HepG2 (cell line): ENCODE data around the gene GSK3A. TPM values are rescaled to one million over a fixed set of nuclear protein-coding genes. Genes with fewer than 3 reads are reported as not detected.
A peak's percentile ranks its signal among the peaks of the same experiment; 100 is the strongest.

ENCODE experiments used
- ATAC-seq: fragments of 200-7000 bp; cut with Tn5 transposase; 3 replicates; pipeline ENCODE4 v1.9.1; 2020; ENCODE audit warnings: mild to moderate bottlenecking, moderate library complexity
- BruUV-seq: library from RNA; stranded (reverse); fragments of 400-500 nt; replicated peaks from 2 replicates; lab custom pipeline; 2021; lab: Mats Ljungman, UMichigan
- CTCF ChIA-PET: fragments of 300-600 bp; formaldehyde crosslinking; extraction: SDS; loops from one replicate; lab custom pipeline; 2021; ENCODE audit warnings: low total read pairs, inconsistent platforms, low intra/inter-chr PET ratio; lab: Yijun Ruan, JAX
- POLR2A ChIA-PET: fragments of 350-600 bp; sonication (Branson Sonifier 250); formaldehyde crosslinking; loops from one replicate; lab custom pipeline; 2020; ENCODE audit warnings: antibody characterized with exemption, inconsistent platforms; lab: Yijun Ruan, JAX
- DNase-seq: peaks from one replicate; pipeline ENCODE4 v3.0.0-alpha.2; 2015; ENCODE audit warnings: low spot score
- FAIRE-seq: peaks from 3 replicates; lab custom pipeline; 2011; peaks lifted over from hg19 to GRCh38; lab: Jason Lieb, UNC
- H2AFZ ChIP-seq: one replicate; pipeline ENCODE4 v1.6.1; 2011; ENCODE audit warnings: low read length, inconsistent platforms
- H3K27ac ChIP-seq: fragments of 300-600 bp; 3 replicates; pipeline ENCODE4 v1.8.0; 2011; ENCODE audit warnings: mixed run types, mild to moderate bottlenecking, mixed read lengths, low read length, inconsistent platforms; ENCODE audit not compliant: insufficient read depth; ENCODE audit errors: extremely low read length
- H3K27me3 ChIP-seq, 2 experiments: fragments of 200-600 bp in 1 of 2; 2 replicates in 1 of 2; 3 replicates in 1 of 2; pipeline versions ENCODE4 v1.6.0 to v1.8.0; 2011; ENCODE audit warnings: low read length in 2 of 2, mild to moderate bottlenecking in 2 of 2, moderate library complexity in 2 of 2, inconsistent platforms in 1 of 2; ENCODE audit not compliant: insufficient read depth in 2 of 2, control insufficient read depth in 1 of 2
- H3K36me3 ChIP-seq, 2 experiments: fragments of 200-600 bp in 1 of 2; replicated peaks in 1 of 2; 2 replicates in 1 of 2; 3 replicates in 1 of 2; pipeline versions ENCODE4 v1.5.1 to v1.8.0; 2011; ENCODE audit warnings: low read length in 2 of 2, inconsistent platforms in 1 of 2; ENCODE audit not compliant: insufficient read depth in 2 of 2, control insufficient read depth in 1 of 2
- H3K4me1 ChIP-seq: 2 replicates; pipeline ENCODE4 v1.5.1; 2012; ENCODE audit warnings: low read length, inconsistent platforms; ENCODE audit not compliant: insufficient read depth
- H3K4me2 ChIP-seq: 2 replicates; pipeline ENCODE4 v1.6.0; 2011; ENCODE audit warnings: low read depth, low read length, inconsistent platforms
- H3K4me3 ChIP-seq, 3 experiments: fragments of 200-600 bp in 1 of 3; sonication (generic), shearing (Covaris generic) in 1 of 3; replicated peaks in 1 of 3; 2 replicates each; pipeline ENCODE4 v1.5.1; 2011 to 2016; ENCODE audit warnings: low read length in 3 of 3, inconsistent platforms in 2 of 3, low read depth in 2 of 3, mild to moderate bottlenecking in 2 of 3, control low read depth in 1 of 3, mixed read lengths in 1 of 3; ENCODE audit not compliant: insufficient read depth in 1 of 3
- H3K79me2 ChIP-seq: one replicate; pipeline ENCODE4 v1.6.1; 2011; ENCODE audit warnings: low read length, inconsistent platforms; ENCODE audit not compliant: insufficient read depth
- H3K9ac ChIP-seq: 2 replicates; pipeline ENCODE4 v1.6.0; 2011; ENCODE audit warnings: mild to moderate bottlenecking, low read depth, low read length, inconsistent platforms; ENCODE audit not compliant: insufficient read depth
- H3K9me3 ChIP-seq: 2 replicates; pipeline ENCODE4 v1.5.1; 2012; ENCODE audit warnings: mild to moderate bottlenecking, low read length
- H4K20me1 ChIP-seq: 2 replicates; pipeline ENCODE4 v1.6.0; 2011; ENCODE audit warnings: inconsistent platforms, mild to moderate bottlenecking, low read length, moderate library complexity; ENCODE audit not compliant: insufficient read depth
- AHDC1 ChIP-seq: sonication (generic); formaldehyde crosslinking; IDR thresholded peaks from 2 replicates; pipeline ENCODE4 v1.5.1; 2020; ENCODE audit warnings: mild to moderate bottlenecking, missing genetic modification reagents, borderline replicate concordance
- ATF1 ChIP-seq: IDR thresholded peaks from 2 replicates; pipeline ENCODE4 v1.6.1; 2016; ENCODE audit warnings: mild to moderate bottlenecking, control low read depth
- SPEN ChIP-seq: sonication (generic); formaldehyde crosslinking; IDR thresholded peaks from 2 replicates; pipeline ENCODE4 v1.5.1; 2020; ENCODE audit warnings: low read depth, mild to moderate bottlenecking, missing genetic modification reagents
- SRSF4 ChIP-seq: fragments of 200-400 bp; formaldehyde crosslinking; IDR thresholded peaks from one replicate; pipeline ENCODE4 v1.6.1; 2018; ENCODE audit warnings: mild to moderate bottlenecking, low read depth, low read length, moderate library complexity; ENCODE audit not compliant: poor library complexity, severe bottlenecking
- TGIF2 ChIP-seq: IDR thresholded peaks from 2 replicates; pipeline ENCODE4 v1.6.1; 2016; ENCODE audit warnings: control low read depth, missing compliant biosample characterization
- ZBTB21 ChIP-seq: sonication (generic); formaldehyde crosslinking; IDR thresholded peaks from 2 replicates; pipeline ENCODE4 v1.4.0; 2020; ENCODE audit warnings: missing genetic modification reagents
- ZNF430 ChIP-seq: sonication (generic); formaldehyde crosslinking; IDR thresholded peaks from 2 replicates; pipeline ENCODE4 v1.9.0; 2021; ENCODE audit warnings: mild to moderate bottlenecking, missing genetic modification reagents
- WGBS: methylation state at CpG from one replicate; pipeline ENCODE4 v1.1.6; 2017; ENCODE audit warnings: low lambda C conversion rate; 5-methylcytosine and 5-hydroxymethylcytosine counted together
- in situ Hi-C: cut with HindIII; loops from 2 replicates; pipeline ENCODE4 v1.10.0; 2017; ENCODE audit warnings: low pct_unique_long_range_greater_than_20kb; ENCODE audit not compliant: extremely low pct_ligation_motif_present
- intact Hi-C: fragments of 100-400 bp; cut with micrococcal nuclease; formaldehyde crosslinking; loops from one replicate; pipeline ENCODE4 v1.10.0; 2022; ENCODE audit not compliant: unreplicated experiment
- polyA plus RNA-seq, 8 experiments: library from polyadenylated mRNA; depleted of rRNA in 3 of 8; stranded (reverse) in 7 of 8; unstranded in 1 of 8; fragments of >200 nt; fragmentation: Illumina TruSeq in 4 of 8; extraction: Trizol in 4 of 8; gene quantifications; 2 replicates each; pipeline versions ENCODE4 v1.2.1 to v1.2.3, GENCODE V29; 2011 to 2016; ENCODE audit warnings: low read depth in 4 of 8, missing spikeins in 1 of 8, mixed read lengths in 1 of 8; ENCODE audit not compliant: insufficient read depth in 1 of 8
- total RNA-seq, 5 experiments: library from RNA; depleted of rRNA; stranded (reverse); fragments of >200 nt; fragmentation: Illumina TruSeq; extraction: Trizol; gene quantifications; 2 replicates each; pipeline ENCODE4 v1.2.3, GENCODE V29; 2016; ENCODE audit warnings: low read depth in 1 of 5
- TF ChIP-seq, protein P1 (sequence below): sonication (generic); formaldehyde crosslinking; IDR thresholded peaks from 2 replicates; pipeline ENCODE4 v1.5.0; 2020; ENCODE audit warnings: mild to moderate bottlenecking, missing genetic modification reagents, borderline replicate concordance
- TF ChIP-seq, protein P2 (sequence below): sonication (generic); formaldehyde crosslinking; IDR thresholded peaks from 2 replicates; pipeline ENCODE4 v1.5.0; 2020; ENCODE audit warnings: mild to moderate bottlenecking, missing genetic modification reagents
- TF ChIP-seq, protein P3 (sequence below): IDR thresholded peaks from 2 replicates; pipeline ENCODE4 v1.6.1; 2016

The GSK3A gene
- total and polyA plus RNA-seq, 2 of the 13 experiments (the other 11 are each of a cell fraction or from before 2014, with no cell fraction given), result 16.9 to 52.5 TPM

GRCh38 chr19:42271045-42271419, 28.6 kb upstream of the GSK3A start:
- Histone ChIP-seq H3K36me3 (peaks cover 5 to 21% of the 10 kb centered on the region in 2 experiments; a peak in 3 of 5 replicates), H3K4me1 (peaks cover 29% of the 10 kb centered on the region), H3K27me3 (no peaks in the 10 kb centered on the region; a peak in 1 of 5 replicates), H3K4me3 (peak overlapping the region in 2 of 3 experiments; percentile 73 to 81; a peak in 3 of 6 replicates), H3K27ac (peak overlapping the region; percentile 76), H3K9ac (peak overlapping the region; percentile 90), H3K9me3 (no peaks in the 10 kb centered on the region), H2AFZ (no peak overlapping the region), H3K4me2 (peak overlapping the region; percentile 96), H3K79me2 (peaks cover 19% of the 10 kb centered on the region), H4K20me1 (no peaks in the 10 kb centered on the region)
- ATAC-seq (no peak), DNase-seq (no peak), FAIRE-seq (no peak)
- ChIA-PET POLR2A (interaction anchor here (0.6 to 3.2 kb wide), 4 partner anchors 10 to 28 kb away, joined by 3 to 44 read pairs (median 5); no protein-coding TSS in a partner anchor), CTCF (interaction anchor here (1.1 kb wide), 1 partner anchor 9 kb away, joined by 3 read pairs; no protein-coding TSS in a partner anchor)
- intact Hi-C loops, result no loop called here
- no TSS peak for BruUV-seq
- in situ Hi-C loops, result no loop called here
- WGBS, result 78% methylated on average over 1 of the region's 3 CpGs
- TF ChIP-seq TGIF2 (CRISPR knock-in tag), result no peak
- TF ChIP-seq ATF1, result no peak
- TF ChIP-seq, protein P1, sequence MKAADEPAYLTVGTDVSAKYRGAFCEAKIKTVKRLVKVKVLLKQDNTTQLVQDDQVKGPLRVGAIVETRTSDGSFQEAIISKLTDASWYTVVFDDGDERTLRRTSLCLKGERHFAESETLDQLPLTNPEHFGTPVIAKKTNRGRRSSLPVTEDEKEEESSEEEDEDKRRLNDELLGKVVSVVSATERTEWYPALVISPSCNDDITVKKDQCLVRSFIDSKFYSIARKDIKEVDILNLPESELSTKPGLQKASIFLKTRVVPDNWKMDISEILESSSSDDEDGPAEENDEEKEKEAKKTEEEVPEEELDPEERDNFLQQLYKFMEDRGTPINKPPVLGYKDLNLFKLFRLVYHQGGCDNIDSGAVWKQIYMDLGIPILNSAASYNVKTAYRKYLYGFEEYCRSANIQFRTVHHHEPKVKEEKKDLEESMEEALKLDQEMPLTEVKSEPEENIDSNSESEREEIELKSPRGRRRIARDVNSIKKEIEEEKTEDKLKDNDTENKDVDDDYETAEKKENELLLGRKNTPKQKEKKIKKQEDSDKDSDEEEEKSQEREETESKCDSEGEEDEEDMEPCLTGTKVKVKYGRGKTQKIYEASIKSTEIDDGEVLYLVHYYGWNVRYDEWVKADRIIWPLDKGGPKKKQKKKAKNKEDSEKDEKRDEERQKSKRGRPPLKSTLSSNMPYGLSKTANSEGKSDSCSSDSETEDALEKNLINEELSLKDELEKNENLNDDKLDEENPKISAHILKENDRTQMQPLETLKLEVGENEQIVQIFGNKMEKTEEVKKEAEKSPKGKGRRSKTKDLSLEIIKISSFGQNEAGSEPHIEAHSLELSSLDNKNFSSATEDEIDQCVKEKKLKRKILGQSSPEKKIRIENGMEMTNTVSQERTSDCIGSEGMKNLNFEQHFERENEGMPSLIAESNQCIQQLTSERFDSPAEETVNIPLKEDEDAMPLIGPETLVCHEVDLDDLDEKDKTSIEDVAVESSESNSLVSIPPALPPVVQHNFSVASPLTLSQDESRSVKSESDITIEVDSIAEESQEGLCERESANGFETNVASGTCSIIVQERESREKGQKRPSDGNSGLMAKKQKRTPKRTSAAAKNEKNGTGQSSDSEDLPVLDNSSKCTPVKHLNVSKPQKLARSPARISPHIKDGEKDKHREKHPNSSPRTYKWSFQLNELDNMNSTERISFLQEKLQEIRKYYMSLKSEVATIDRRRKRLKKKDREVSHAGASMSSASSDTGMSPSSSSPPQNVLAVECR, result peak; percentile 33; the same call in 1 of the 2 replicates
- no peak for TF ChIP-seq AHDC1 (CRISPR knock-in tag)
- TF ChIP-seq ZBTB21 (CRISPR knock-in tag), result no peak
- no peak for TF ChIP-seq SPEN (CRISPR knock-in tag)
- no peak for TF ChIP-seq SRSF4
- TF ChIP-seq, protein P2, sequence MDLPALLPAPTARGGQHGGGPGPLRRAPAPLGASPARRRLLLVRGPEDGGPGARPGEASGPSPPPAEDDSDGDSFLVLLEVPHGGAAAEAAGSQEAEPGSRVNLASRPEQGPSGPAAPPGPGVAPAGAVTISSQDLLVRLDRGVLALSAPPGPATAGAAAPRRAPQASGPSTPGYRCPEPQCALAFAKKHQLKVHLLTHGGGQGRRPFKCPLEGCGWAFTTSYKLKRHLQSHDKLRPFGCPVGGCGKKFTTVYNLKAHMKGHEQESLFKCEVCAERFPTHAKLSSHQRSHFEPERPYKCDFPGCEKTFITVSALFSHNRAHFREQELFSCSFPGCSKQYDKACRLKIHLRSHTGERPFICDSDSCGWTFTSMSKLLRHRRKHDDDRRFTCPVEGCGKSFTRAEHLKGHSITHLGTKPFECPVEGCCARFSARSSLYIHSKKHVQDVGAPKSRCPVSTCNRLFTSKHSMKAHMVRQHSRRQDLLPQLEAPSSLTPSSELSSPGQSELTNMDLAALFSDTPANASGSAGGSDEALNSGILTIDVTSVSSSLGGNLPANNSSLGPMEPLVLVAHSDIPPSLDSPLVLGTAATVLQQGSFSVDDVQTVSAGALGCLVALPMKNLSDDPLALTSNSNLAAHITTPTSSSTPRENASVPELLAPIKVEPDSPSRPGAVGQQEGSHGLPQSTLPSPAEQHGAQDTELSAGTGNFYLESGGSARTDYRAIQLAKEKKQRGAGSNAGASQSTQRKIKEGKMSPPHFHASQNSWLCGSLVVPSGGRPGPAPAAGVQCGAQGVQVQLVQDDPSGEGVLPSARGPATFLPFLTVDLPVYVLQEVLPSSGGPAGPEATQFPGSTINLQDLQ (CRISPR knock-in tag), result no peak
- TF ChIP-seq, protein P3, sequence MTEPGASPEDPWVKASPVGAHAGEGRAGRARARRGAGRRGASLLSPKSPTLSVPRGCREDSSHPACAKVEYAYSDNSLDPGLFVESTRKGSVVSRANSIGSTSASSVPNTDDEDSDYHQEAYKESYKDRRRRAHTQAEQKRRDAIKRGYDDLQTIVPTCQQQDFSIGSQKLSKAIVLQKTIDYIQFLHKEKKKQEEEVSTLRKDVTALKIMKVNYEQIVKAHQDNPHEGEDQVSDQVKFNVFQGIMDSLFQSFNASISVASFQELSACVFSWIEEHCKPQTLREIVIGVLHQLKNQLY (CRISPR knock-in tag), result peak; percentile 73; the same call in 1 of the 2 replicates
- TF ChIP-seq ZNF430 (CRISPR knock-in tag), result no peak
